HEK293T (cell line): ENCODE results near the gene ARHGAP26.

Source experiments
- PKNOX1 ChIP-seq: fragments of 450-650 bp; IDR thresholded peaks from 2 replicates; pipeline ENCODE4 v1.6.1; 2016
- SP1 ChIP-seq: fragments of 450-650 bp; IDR thresholded peaks from 2 replicates; pipeline ENCODE4 v1.6.1; 2017
- ZNF384 ChIP-seq: fragments of 450-650 bp; IDR thresholded peaks from 2 replicates; pipeline ENCODE4 v1.6.1; 2016

- TF ChIP-seq ZNF384: no peak
- TF ChIP-seq PKNOX1: no peak
- no peak for TF ChIP-seq SP1
Measured at GRCh38 chr5:143182106-143182505, 411.9 kb downstream of the ARHGAP26 start.
